Measurements from ENCODE around the gene TNNI2. TPM values are rescaled to one million over a fixed set of nuclear protein-coding genes. Genes with fewer than 3 reads are reported as not detected.

The TNNI2 gene
- total and polyA plus RNA-seq, 10 of the 15 experiments (the other 5 are each of a cell fraction or from before 2014, with no cell fraction given) = 0.14 to 0.79 (median 0.37) TPM; not detected in 4

GRCh38 chr11:1846453-1846932 lies 7.7 kb downstream of the TNNI2 start:
- Histone ChIP-seq H3K4me1 (ENCODE audit: control insufficient read depth, insufficient read depth, low read length) (peaks cover 41% of the 10 kb centered on the region), H4K20me1 (ENCODE audit: control insufficient read depth, insufficient read depth) (no peaks in the 10 kb centered on the region), H3K27ac (ENCODE audit: control insufficient read depth, insufficient read depth) (no peak overlapping the region), H3K4me3 (no peak overlapping the region), H3K36me3 (ENCODE audit: control insufficient read depth in 2 of 2, insufficient read depth in 2 of 2, low read length in 1 of 2) (no peaks in the 10 kb centered on the region), H3K9ac (ENCODE audit: control insufficient read depth, insufficient read depth, low read length) (no peak overlapping the region), H3K27me3 (replicated peaks in 1 of 2; ENCODE audit: control insufficient read depth in 2 of 2, insufficient read depth in 2 of 2, low read length in 1 of 2) (no peaks in the 10 kb centered on the region; a peak in 1 of 4 replicates), H2AFZ (ENCODE audit: control insufficient read depth, low read depth, low read length) (no peak overlapping the region), H3K4me2 (ENCODE audit: control insufficient read depth, insufficient read depth) (no peak overlapping the region), H3K79me2 (ENCODE audit: control insufficient read depth, insufficient read depth, low read length) (no peaks in the 10 kb centered on the region; the same call in 1 of the 2 replicates), H3K9me3 (replicated peaks; ENCODE audit: control insufficient read depth, insufficient read depth, low read length) (no peaks in the 10 kb centered on the region)
- in situ Hi-C loops (cut with MboI) (no loop called here), intact Hi-C loops (cut with micrococcal nuclease; ENCODE audit: unreplicated experiment) (no loop called here)
- FAIRE-seq = no peak
- no peak for DNase-seq (ENCODE audit: low read depth, low spot score)
- SMC1A ChIA-PET (ENCODE audit: uncharacterized antibody, unreplicated experiment) = no interaction called here
- RAD21 ChIA-PET (ENCODE audit: unreplicated experiment) = interaction anchor here (1.7 kb wide), 1 partner anchor 155 kb away, joined by 4 read pairs; no protein-coding TSS in a partner anchor
- CTCF ChIA-PET = interaction anchor here (1.3 to 1.4 kb wide), 3 partner anchors 9 to 152 kb away, joined by 3 to 4 read pairs (median 4); no protein-coding TSS in a partner anchor
- BruUV-seq (replicated peaks) = no TSS peak
- 58% methylated on average over 9 of the region's 9 CpGs for WGBS (ENCODE audit: insufficient coverage, insufficient replicate concordance, low lambda C conversion rate, missing lambda C conversion rate)
- TF ChIP-seq, protein P1, sequence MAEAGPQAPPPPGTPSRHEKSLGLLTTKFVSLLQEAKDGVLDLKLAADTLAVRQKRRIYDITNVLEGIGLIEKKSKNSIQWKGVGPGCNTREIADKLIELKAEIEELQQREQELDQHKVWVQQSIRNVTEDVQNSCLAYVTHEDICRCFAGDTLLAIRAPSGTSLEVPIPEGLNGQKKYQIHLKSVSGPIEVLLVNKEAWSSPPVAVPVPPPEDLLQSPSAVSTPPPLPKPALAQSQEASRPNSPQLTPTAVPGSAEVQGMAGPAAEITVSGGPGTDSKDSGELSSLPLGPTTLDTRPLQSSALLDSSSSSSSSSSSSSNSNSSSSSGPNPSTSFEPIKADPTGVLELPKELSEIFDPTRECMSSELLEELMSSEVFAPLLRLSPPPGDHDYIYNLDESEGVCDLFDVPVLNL (IDR thresholded peaks at IDR 0.05; ENCODE audit: low read depth, low read length) = no peak
- TF ChIP-seq SMARCA5 (IDR thresholded peaks at IDR 0.05) = no peak
- no peak for TF ChIP-seq SREBF1 (IDR thresholded peaks at IDR 0.05; ENCODE audit: low read length)
- no peak for TF ChIP-seq FOXM1 (IDR thresholded peaks at IDR 0.05; ENCODE audit: low read depth, low read length)
- POLR2A ChIA-PET = no interaction called here
- ATAC-seq = no peak

DNA sequence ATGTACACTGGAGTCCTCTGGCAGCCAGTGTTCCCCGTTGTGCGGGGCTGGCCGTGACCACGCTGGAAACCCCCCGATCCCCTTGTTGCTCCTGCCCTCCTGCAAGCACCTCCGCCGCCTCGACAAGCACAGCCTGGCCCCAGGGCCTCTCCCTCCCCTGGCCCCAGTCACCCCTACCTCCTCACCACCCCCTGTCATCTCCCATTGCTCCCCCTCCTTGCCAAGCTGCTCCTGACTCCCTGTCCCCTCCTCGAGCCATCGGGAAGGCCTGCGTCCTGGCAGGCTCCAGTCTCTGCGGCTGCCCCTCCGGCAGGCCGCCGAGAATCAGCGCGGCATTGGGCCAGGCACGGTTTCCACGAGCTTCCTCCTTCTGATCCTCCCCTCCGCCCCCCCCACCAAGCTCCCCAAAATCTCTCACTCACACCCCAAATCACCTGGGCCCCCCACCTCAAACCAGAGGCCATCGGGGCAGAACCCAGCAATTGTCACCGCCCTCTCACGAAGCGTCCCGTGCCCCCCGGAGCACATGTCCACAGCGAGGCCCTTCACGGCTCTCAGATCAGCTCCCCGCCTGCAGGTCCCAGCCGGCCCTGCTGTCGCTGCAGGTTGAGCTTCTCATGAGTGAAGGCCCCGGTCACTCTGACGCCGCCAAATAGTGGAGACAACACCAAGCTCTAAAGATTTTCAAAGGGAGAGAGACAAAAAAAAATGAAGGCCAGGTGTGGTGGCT lies 8.4 kb downstream of the TNNI2 start:
- H3K4me1 ChIP-seq (ENCODE audit: control insufficient read depth, insufficient read depth, low read length) = peaks cover 48% of the 10 kb centered on the region
- H3K9ac ChIP-seq (ENCODE audit: control insufficient read depth, insufficient read depth, low read length) = no peak overlapping the region
- H4K20me1 ChIP-seq (ENCODE audit: control insufficient read depth, insufficient read depth) = no peaks in the 10 kb centered on the region
- POLR2A ChIA-PET = no interaction called here
- no peaks in the 10 kb centered on the region for H3K9me3 ChIP-seq (replicated peaks; ENCODE audit: control insufficient read depth, insufficient read depth, low read length)
- SMC1A ChIA-PET (ENCODE audit: uncharacterized antibody, unreplicated experiment) = no interaction called here
- in situ Hi-C loops (cut with MboI) = no loop called here
- DNase-seq (ENCODE audit: low read depth, low spot score) (no peak), FAIRE-seq (no peak), ATAC-seq (no peak)
- CTCF ChIA-PET = interaction anchor here (0.6 to 2.3 kb wide), 9 partner anchors 8 to 942 kb away, joined by 3 to 7 read pairs (median 4); partner anchors contain the start of gene TNNT3
- no peak overlapping the region for H2AFZ ChIP-seq (ENCODE audit: control insufficient read depth, low read depth, low read length)
- H3K4me2 ChIP-seq (ENCODE audit: control insufficient read depth, insufficient read depth) = no peak overlapping the region
- no peak overlapping the region for H3K27ac ChIP-seq (ENCODE audit: control insufficient read depth, insufficient read depth)
- 85% methylated on average over 21 of the region's 34 CpGs for WGBS (ENCODE audit: insufficient coverage, insufficient replicate concordance, low lambda C conversion rate, missing lambda C conversion rate)
- intact Hi-C loops (cut with micrococcal nuclease; ENCODE audit: unreplicated experiment) = no loop called here
- no peaks in the 10 kb centered on the region for H3K36me3 ChIP-seq (ENCODE audit: control insufficient read depth in 2 of 2, insufficient read depth in 2 of 2, low read length in 1 of 2)
- BruUV-seq (replicated peaks) = no TSS peak
- peaks cover 4% of the 10 kb centered on the region for H3K79me2 ChIP-seq (ENCODE audit: control insufficient read depth, insufficient read depth, low read length)
- H3K4me3 ChIP-seq = no peak overlapping the region
- H3K27me3 ChIP-seq (replicated peaks in 1 of 2; ENCODE audit: control insufficient read depth in 2 of 2, insufficient read depth in 2 of 2, low read length in 1 of 2) = no peaks in the 10 kb centered on the region; a peak in 1 of 4 replicates
- RAD21 ChIA-PET (ENCODE audit: unreplicated experiment) = interaction anchor here (1.3 to 1.7 kb wide), 2 partner anchors 8 to 155 kb away, joined by 3 to 4 read pairs; no protein-coding TSS in a partner anchor
- no peak for TF ChIP-seq JUND (IDR thresholded peaks at IDR 0.05; ENCODE audit: low read depth, low read length)
- no peak for TF ChIP-seq TCF12 (IDR thresholded peaks at IDR 0.05; ENCODE audit: low read depth, low read length)
- TF ChIP-seq SIX5 (IDR thresholded peaks at IDR 0.05; ENCODE audit: low read depth, low read length, severe bottlenecking) = no peak
- TF ChIP-seq RCOR1 (conservative IDR thresholded peaks at IDR 0.05; ENCODE audit: low read depth, low read length) = no peak
- no peak for TF ChIP-seq YY1 (IDR thresholded peaks at IDR 0.05; ENCODE audit: low read depth, low read length)
- TF ChIP-seq EP300 (IDR thresholded peaks at IDR 0.05; ENCODE audit: borderline replicate concordance in 1 of 2, control insufficient read depth in 1 of 2, low read depth in 2 of 2, low read length in 2 of 2) = no peak
- TF ChIP-seq NFYB (IDR thresholded peaks at IDR 0.05; ENCODE audit: insufficient read depth, low read depth, low read length) = no peak
- TF ChIP-seq LARP7 (IDR thresholded peaks at IDR 0.05) = no peak
- TF ChIP-seq ZNF217 (IDR thresholded peaks at IDR 0.05) = no peak
- no peak for TF ChIP-seq SP1 (IDR thresholded peaks at IDR 0.05; ENCODE audit: low read depth, low read length)
- TF ChIP-seq WRNIP1 (IDR thresholded peaks at IDR 0.05; ENCODE audit: borderline replicate concordance, low read depth, low read length) = no peak
- TF ChIP-seq EZH2 (IDR thresholded peaks at IDR 0.05; ENCODE audit: borderline replicate concordance, control insufficient read depth, low read depth, low read length) = no peak
- TF ChIP-seq BHLHE40 (IDR thresholded peaks at IDR 0.05; ENCODE audit: borderline replicate concordance in 1 of 2, low read depth in 2 of 2, low read length in 1 of 2) = no peak
